ENCODE data around the gene LRRC51.
A peak's percentile ranks its signal among the peaks of the same experiment; 100 is the strongest.

The LRRC51 gene

DNA sequence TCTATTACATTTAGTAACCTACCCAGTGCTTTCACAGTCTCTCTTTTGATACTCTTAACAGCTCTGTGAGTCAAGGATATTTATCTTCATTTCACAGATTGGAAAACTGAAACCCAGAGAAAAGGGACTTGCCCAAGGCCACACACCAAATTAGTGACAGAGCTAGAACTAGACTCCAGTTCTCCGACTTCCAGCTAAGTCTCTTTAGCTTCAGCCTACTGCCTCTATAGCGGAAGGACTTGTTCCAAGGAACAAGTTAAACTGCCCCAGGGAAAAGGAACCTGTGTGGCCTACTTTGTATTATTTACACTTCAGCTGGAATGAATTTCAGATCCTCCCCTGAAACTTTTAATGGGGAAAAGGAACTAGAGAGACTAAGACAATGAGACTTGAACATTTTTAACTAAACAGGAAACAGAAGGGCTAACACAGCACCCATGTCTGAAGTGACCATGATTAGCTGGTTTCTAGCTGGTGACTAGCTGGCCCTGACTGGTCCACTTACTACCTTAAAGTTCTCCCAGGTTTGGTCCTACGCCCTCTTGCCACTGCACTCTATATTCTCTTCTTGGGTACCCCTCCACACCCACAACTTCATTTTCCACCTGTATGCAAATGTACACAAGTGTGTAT, 1.3 kb downstream of the LRRC51 start:
- no peak for TF ChIP-seq POLR2A (IDR thresholded peaks at IDR 0.05; ENCODE audit: low read length)
- no peak for TF ChIP-seq GATA1 (IDR thresholded peaks at IDR 0.05; ENCODE audit: low read depth, low read length)
- no peak for DNase-seq

DNA sequence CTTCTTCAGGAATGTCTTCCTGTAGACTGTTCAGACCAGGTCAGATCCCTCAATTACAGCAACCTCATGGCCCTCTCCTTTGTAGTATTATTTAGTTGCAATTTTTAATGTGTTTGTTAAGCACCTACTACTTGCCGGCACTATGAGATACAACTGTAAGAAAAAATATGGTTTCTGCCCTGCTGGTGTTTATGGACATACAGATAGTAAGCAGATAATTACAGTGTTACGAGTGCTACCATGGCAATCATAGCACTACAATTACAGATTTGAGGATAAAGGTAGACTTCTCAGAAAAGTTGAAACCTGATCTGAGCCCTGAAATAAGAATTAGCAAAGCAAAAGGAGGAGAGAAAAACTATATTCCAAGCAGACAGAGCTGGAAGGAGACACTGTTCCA, 2.8 kb downstream of the LRRC51 start:
- no peak for TF ChIP-seq POLR2A (IDR thresholded peaks at IDR 0.05; ENCODE audit: low read length)
- TF ChIP-seq GATA1 (IDR thresholded peaks at IDR 0.05; ENCODE audit: low read depth, low read length), result no peak
- DNase-seq, result no peak

DNA sequence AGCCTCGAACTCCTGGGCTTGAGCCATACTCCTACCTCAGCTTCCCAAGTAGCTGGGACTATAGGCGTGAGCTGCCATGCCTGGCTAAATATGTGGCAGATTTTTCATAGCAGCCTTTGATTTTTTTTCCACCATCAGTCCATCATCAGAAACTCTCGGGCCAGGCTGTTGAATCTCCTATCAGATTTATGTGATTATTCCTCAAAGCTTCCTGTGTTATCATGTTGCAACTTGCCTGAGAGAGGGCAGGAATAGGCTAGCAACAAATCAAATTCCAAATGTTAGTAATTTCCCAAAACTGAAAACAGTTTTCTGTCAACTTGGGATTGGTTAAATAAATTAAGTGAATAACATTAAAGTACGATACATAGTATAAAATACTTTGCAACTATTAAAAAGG, 3.4 kb downstream of the LRRC51 start:
- TF ChIP-seq GATA1 (IDR thresholded peaks at IDR 0.05; ENCODE audit: low read depth, low read length) (no peak), POLR2A (IDR thresholded peaks at IDR 0.05; ENCODE audit: low read length) (no peak)
- no peak for DNase-seq

DNA sequence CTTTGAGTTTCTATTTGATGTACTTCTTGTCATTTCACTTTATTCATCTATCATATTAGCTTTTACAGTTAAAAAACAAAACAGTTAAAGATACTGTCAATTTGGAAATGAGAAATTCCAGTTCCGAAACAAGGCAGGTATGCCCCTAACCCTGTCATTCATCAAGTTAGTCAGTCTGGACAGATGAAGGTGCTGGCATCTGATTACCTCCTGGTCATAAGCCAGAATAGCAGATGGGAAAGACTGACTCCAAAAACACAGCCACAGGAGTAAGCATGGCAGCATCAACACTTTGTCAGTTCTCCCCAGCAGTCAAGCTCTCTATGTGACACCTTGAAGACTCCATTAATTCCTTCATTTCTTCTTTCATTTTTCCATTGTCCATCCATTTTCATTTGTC, 4.3 kb downstream of the LRRC51 start:
- DNase-seq, result peak in 1 of 2 experiments; percentile 31
- TF ChIP-seq POLR2A (IDR thresholded peaks at IDR 0.05; ENCODE audit: low read length) (no peak), GATA1 (IDR thresholded peaks at IDR 0.05; ENCODE audit: low read depth, low read length) (no peak)

DNA sequence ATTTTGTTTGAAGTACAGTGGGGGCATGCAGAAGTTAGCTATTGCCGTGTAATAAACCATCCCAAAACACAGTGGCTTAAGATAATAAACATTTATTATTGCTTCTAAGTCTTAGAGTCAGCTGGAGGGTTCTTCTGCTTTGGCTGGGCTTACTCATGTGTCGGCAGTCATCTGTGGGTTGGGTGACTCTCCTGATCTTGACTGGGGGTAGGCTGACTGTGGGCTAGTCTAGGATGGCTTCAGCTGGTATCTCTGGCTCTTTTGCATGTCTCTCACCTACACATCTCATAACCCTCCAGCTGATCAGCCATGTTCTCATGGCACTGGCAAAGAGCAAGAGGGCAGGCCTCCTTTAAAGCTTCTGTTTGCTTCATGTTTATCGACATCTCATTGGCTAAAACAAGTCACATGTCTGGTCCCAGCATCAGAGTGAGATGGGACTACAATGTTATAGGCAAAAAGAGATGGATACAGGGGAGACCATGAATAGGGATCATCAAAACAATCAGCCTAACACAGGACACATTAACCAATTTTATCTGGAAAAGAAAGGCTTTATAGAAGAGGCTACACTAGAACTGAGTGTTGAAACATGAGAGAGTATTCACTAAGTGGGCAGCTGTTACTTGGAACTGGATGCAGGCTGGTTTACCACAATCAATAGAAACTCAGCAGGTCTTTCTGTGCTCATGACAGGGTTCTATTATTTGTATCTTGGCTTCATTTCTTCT, 5.1 kb downstream of the LRRC51 start:
- no peak for TF ChIP-seq POLR2A (IDR thresholded peaks at IDR 0.05; ENCODE audit: low read length)
- no peak for TF ChIP-seq GATA1 (IDR thresholded peaks at IDR 0.05; ENCODE audit: low read depth, low read length)

DNA sequence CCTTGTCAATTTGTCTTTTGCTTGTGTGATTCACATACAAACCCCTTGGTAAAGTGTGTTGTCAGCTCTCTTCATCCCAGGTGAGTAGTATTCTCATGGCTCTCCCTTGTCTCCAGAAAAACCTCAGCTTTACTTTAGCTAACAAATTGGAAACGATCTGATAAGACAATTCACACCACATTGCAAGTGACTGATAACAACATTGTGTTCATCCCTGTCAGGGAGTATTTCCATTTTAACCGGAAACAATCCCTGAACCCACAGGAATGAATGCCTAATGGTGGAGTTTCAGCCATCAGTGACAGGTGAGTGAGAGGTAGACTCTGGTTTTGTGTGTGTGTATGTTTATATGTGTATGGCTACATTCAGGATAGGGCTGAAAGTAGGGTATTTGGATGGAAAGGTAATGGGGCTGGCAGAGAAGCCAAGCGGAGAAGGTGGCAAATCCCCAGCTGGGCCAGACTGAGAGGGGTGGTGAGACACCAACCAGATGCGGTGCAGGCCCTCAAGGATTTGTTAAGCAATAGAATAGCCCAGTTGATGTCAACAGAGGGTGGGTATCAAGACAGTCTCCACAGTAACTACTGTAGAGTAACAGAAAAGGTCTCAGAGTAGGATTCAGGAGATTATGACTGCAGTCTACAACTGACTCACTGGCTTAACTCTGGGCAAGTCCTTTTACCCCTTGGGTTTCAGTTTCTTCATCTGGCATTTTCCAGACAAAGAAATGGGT, 7.6 kb downstream of the LRRC51 start:
- DNase-seq, result peak in 1 of 2 experiments; percentile 27
- TF ChIP-seq GATA1 (IDR thresholded peaks at IDR 0.05; ENCODE audit: low read depth, low read length), result no peak
- no peak for TF ChIP-seq POLR2A (IDR thresholded peaks at IDR 0.05; ENCODE audit: low read length)

More for the DNA sequence above, 5.1 kb downstream of the LRRC51 start:
- DNase-seq, result no peak

DNA sequence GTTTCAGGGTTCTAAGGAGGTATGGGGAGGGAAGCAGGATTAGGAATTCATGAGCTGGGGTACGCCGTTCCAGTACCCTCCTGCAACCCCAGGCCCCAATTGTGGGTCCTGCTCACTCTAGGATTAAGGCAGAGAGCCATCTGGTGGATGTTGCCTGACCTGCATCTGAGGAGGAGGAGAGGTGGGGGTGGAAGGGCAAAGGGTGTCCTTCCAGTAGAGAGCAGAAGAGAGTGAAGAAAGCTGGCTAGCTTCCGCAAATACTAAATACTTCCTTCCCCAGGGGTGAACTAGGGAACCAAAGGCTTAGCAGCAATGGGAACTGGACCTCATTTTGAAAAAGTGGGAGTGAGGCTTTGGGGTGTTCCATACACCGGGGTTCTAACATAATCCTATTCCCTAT, 10.6 kb downstream of the LRRC51 start:
- DNase-seq, result peak; percentile 73 to 81

DNA sequence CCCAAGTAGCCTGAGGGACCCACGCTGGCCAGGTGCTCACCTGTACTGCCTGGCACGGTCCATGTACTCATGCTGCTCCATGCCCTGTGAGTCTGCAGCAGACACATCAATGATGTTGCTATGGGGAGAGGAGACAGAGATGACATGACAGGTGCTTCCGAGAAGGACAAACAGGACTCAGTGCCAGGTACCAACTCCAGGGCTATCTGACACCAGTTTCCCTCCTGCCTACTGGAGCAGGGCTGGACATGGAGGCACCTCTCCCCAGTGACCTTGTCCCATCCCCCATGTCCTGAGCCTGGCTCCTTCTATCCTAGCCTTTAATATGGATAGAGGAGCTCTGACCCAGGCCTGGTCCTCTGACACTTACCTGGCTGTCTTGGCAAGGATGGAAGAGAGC, 18.1 kb downstream of the LRRC51 start:
- TF ChIP-seq GATA1 (IDR thresholded peaks at IDR 0.05; ENCODE audit: low read depth, low read length) (no peak), POLR2A (IDR thresholded peaks at IDR 0.05; ENCODE audit: low read length) (no peak)
- no peak for DNase-seq

More for the DNA sequence above, 10.6 kb downstream of the LRRC51 start:
- TF ChIP-seq POLR2A (IDR thresholded peaks at IDR 0.05; ENCODE audit: low read length) (no peak), GATA1 (IDR thresholded peaks at IDR 0.05; ENCODE audit: low read depth, low read length) (no peak)

DNA sequence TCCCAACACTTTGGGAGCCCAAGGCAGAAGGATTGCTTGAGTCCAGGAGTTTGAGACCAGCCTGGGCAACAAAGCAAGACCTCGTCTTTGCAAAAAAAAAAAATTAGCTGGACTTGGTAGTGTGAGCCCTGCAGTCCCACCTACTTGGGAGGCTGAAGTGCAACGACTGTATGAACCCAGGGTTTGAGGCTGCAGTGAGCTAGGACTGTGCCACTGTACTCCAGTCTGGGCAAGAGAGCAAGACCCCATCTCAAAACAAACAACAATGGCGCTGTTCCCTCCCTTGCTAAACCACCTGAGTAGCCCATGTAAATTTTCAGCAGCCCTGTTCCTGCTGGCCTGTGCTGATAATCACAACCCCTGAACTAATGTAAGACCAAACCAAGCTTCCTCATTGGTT, 19.4 kb downstream of the LRRC51 start:
- TF ChIP-seq GATA1 (IDR thresholded peaks at IDR 0.05; ENCODE audit: low read depth, low read length), result no peak
- TF ChIP-seq POLR2A (IDR thresholded peaks at IDR 0.05; ENCODE audit: low read length), result no peak

DNA sequence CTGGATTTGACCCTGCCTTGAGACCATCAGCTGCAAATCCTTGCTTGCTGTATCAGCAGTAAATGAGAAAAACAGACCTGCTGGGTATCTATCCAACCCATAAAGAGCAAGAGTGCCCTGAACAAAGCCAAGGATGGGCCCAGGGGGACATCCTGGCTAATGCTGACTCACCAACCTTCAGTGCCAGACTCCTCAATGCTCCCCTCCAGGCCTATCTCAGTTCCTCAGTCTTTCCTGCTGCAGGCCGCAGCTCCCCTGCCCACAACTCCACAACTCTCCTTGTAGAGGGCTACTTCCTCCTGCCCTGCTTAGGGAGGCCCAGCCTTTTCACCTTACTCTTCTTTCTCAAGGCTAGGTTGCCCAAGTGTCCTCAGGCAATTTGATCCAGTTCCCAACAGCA, 19.8 kb downstream of the LRRC51 start:
- DNase-seq, result peak; percentile 35 to 48
- no peak for TF ChIP-seq POLR2A (IDR thresholded peaks at IDR 0.05; ENCODE audit: low read length)
- TF ChIP-seq GATA1 (IDR thresholded peaks at IDR 0.05; ENCODE audit: low read depth, low read length), result no peak

More for the DNA sequence above, 19.4 kb downstream of the LRRC51 start:
- peak in 1 of 2 experiments; percentile 44 for DNase-seq

DNA sequence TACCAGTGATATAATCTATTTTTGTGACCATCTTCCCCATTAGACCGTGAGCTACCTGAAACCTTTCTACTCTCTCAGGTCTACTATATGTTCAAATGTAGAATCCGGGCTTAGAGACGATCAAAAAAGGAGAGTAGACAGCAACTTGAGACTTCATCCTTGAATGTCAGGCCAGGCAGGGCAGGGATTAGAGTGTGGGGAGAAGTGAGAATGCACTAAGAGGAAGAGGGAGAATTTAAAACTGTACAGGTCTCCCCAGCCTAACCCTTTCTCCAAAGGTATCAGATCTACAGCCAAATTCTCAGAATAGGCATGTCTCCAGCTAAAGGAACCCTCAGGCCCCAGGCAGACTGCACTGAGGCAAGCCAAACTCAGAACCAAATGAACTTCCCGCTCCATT, 21.5 kb downstream of the LRRC51 start:
- TF ChIP-seq POLR2A (IDR thresholded peaks at IDR 0.05; ENCODE audit: low read length), result no peak
- TF ChIP-seq GATA1 (IDR thresholded peaks at IDR 0.05; ENCODE audit: low read depth, low read length), result no peak
- peak in 1 of 2 experiments; percentile 50 for DNase-seq

DNA sequence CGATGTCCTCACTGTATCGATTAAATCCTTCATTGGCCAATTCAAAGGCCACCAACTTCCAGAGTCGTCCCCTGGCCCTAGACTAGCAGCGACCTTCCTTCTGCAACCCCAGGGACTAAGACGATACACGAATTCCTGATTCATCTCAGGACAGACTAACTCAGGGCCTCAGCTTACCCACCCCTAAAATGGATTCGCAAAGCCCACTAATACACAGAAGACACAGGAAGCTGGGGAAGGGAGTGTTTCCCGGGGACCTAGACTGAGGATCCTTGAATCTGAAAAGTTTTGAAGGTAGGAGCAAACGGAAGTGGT, 21.9 kb downstream of the LRRC51 start:
- no peak for TF ChIP-seq GATA1 (IDR thresholded peaks at IDR 0.05; ENCODE audit: low read depth, low read length)
- no peak for TF ChIP-seq POLR2A (IDR thresholded peaks at IDR 0.05; ENCODE audit: low read length)
- no peak for DNase-seq

DNA sequence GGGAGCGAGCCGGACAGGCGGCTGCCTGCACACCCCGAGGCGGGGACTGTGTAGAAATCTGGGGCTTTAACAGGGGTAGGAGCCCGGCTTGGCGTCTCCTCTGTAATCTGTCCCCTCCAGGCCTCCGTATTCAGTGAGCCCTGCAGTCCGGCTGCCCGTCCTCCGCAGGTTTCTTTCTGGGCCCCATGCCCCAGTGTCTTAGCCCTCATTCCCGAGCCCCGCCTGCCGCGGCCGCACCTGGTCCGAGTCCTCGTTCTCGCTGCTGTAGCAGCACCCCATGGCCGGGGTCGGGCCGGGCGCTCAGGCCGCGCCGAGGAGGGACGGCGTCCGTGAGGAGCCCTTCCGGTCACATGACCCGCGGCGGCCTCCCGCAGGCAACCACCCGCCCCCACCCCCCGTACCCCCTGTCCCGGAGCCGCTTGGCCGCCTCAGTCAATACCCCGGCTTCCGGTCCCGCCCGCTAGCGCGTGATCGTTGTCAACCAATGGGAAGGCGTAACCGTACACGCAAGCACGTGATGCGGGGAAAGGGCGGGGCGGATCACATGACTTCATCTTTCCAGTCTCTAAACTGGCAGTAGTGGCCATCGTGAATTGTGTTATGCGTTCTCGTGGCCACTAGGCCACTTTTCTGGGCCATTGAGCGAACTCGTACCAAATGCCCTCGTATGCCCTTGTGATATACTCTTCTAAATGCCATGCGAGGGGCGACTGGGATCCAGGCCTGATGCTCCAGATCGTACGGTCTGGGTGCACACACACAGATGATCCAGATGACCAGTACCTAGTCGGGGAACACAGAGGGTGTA, 22.5 kb downstream of the LRRC51 start, which contains the start of gene LAMTOR1:
LAMTOR1 (minus strand) TSS at position 352 of the 808 bp plus-strand sequence; CDS start at position 279, 73 bp downstream.
- peak; percentile 75 for TF ChIP-seq POLR2A (IDR thresholded peaks at IDR 0.05; ENCODE audit: low read length)
- TF ChIP-seq GATA1 (IDR thresholded peaks at IDR 0.05; ENCODE audit: low read depth, low read length), result no peak
- DNase-seq, result peak; percentile 99 to 100

Measured in erythroblast (primary cell).